ENCODE results near the gene GDPD4.
A peak's percentile ranks its signal among the peaks of the same experiment; 100 is the strongest.

DNA sequence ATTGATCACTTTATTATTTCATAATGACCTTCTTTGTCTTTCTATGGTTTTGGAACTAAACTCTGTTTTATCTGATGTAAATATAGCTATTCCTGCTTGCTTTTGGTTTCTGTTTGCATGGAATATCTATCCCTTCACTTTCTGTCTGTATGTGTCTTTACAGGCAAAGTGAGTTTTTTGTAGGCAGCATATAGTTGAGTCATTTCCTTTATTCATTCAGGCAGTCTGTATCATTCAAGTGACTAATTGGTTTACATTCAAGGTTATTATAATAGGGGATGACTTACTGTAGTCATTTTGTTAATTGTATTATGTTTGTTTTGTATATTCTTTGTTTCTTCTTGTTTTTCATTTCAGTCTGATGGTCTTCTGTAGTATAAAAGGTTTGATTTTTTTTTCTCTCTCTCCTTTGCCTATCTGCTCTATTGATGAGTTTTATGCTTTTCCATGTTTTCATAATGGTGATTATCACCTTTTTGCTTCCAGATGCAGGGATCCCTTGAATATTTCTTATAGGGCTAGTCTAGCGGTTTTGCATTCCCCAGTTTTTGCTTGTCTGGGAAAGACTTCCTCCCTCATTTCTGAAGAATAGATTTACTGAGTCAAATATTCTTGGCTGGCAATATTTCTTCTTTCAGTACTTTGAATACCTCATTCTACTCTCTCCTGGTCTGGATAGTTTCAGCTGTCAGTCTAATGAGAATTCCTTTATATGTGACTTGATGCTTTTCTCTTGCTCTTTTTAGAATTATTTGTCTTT is 50.4 kb downstream of the GDPD4 start:
- TF ChIP-seq ZNF214 (tag by site-specific recombination; IDR thresholded peaks at IDR 0.05; ENCODE audit: borderline replicate concordance), result no peak
- TF ChIP-seq ZNF354C (tag by site-specific recombination; IDR thresholded peaks at IDR 0.05; ENCODE audit: borderline replicate concordance, low read depth), result no peak
- TF ChIP-seq, protein P1, sequence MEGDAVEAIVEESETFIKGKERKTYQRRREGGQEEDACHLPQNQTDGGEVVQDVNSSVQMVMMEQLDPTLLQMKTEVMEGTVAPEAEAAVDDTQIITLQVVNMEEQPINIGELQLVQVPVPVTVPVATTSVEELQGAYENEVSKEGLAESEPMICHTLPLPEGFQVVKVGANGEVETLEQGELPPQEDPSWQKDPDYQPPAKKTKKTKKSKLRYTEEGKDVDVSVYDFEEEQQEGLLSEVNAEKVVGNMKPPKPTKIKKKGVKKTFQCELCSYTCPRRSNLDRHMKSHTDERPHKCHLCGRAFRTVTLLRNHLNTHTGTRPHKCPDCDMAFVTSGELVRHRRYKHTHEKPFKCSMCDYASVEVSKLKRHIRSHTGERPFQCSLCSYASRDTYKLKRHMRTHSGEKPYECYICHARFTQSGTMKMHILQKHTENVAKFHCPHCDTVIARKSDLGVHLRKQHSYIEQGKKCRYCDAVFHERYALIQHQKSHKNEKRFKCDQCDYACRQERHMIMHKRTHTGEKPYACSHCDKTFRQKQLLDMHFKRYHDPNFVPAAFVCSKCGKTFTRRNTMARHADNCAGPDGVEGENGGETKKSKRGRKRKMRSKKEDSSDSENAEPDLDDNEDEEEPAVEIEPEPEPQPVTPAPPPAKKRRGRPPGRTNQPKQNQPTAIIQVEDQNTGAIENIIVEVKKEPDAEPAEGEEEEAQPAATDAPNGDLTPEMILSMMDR (tag by site-specific recombination; IDR thresholded peaks at IDR 0.05), result no peak
- peak; percentile 71 for TF ChIP-seq SETDB1 (IDR thresholded peaks at IDR 0.05; ENCODE audit: insufficient read length, low read length)
- TF ChIP-seq FEZF1 (tag by site-specific recombination; IDR thresholded peaks at IDR 0.05), result no peak
- no peak for TF ChIP-seq ZNF768 (tag by site-specific recombination; IDR thresholded peaks at IDR 0.05)
- TF ChIP-seq ZNF24 (tag by site-specific recombination; IDR thresholded peaks at IDR 0.05), result no peak
- no peak for TF ChIP-seq ZNF624 (tag by site-specific recombination; IDR thresholded peaks at IDR 0.05)
- no peak for TF ChIP-seq ZNF792 (tag by site-specific recombination; IDR thresholded peaks at IDR 0.05)
- TF ChIP-seq ZXDB (tag by site-specific recombination; IDR thresholded peaks at IDR 0.05), result no peak
- TF ChIP-seq, protein P2, sequence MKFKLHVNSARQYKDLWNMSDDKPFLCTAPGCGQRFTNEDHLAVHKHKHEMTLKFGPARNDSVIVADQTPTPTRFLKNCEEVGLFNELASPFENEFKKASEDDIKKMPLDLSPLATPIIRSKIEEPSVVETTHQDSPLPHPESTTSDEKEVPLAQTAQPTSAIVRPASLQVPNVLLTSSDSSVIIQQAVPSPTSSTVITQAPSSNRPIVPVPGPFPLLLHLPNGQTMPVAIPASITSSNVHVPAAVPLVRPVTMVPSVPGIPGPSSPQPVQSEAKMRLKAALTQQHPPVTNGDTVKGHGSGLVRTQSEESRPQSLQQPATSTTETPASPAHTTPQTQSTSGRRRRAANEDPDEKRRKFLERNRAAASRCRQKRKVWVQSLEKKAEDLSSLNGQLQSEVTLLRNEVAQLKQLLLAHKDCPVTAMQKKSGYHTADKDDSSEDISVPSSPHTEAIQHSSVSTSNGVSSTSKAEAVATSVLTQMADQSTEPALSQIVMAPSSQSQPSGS (tag by site-specific recombination; IDR thresholded peaks at IDR 0.05; ENCODE audit: low read depth), result no peak

All from HEK293 (cell line).